HG02610 (cell line): ENCODE data around the gene LAMTOR1.

Experiments used
- ATAC-seq: cut with Tn5 transposase; IDR thresholded peaks from one replicate; pipeline ENCODE4 v1.9.1; 2021; ENCODE audit warnings: mild to moderate bottlenecking, moderate library complexity; ENCODE audit not compliant: unreplicated experiment

The LAMTOR1 gene

DNA sequence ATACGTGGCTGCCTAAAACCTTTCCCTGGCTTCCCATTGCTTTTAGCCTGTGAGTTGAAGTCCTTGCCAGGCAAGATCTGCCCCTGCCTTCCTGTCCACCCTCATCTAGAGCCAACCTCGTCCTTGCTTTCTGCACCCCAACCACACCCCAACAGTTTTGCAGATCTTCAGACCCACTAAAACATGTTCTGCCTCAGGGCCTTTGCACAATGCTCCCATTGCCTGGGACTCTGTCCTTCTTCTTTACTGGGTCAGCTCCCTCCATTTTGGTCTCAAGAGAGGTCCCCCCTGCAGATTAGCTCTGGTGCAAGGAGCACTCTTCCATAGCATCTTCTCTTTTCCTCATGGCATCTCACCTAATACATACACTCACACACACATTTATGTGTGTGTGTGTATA, 17.8 kb upstream of the LAMTOR1 start:
- ATAC-seq, result no peak

DNA sequence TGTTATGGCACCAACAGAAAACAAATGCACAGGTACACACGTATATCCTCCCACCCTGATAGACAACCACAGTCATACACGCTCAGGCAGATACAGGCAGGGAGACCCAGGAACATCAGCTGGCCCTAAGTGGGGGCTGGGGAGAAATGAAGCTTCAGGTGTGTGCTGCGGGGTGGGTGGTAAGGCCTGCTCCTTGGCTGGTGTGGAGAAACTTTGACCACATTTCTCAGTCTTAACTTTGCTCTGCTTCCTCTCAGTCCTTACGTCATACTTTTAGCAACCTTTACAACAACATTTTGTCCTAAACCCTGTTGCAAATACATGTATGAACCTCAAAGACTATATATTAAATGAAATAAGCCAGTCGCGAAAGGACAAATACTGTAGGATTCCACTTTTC, 16.1 kb upstream of the LAMTOR1 start:
- no peak for ATAC-seq

DNA sequence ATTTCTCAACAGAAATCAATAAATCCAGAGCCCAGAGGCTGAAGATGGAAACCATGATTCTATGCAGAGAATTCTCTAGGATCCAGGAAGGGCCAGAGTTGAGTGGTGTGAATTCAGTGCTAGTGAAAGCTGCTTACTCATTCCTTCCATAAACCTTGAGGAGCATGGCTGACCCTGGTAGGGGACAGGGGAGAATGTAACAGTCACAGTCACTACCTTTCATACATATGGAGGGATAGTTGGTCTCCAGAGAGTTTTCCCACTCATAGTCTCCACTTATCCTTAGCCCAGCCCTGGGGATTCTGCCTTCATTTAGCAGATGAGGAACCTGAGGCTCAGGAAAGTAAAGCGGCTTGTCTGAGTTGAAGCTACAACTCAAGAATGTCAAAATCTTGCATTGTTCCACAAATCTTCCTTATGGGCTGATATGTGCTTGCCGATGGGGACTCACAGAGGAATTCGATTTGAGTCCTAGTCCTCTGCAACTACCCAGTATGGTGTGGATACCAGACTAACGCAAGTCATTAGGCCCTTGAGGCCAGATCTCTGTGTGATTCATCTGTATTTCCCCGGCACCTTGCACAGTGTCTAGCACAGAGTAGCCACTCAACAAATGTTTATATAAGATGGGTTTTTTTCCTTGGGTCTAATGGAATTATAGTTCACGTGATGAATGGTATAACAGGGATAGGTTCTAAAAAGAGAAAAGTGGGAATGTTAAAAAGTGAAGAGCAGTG, 13.1 kb upstream of the LAMTOR1 start:
- ATAC-seq, result no peak

DNA sequence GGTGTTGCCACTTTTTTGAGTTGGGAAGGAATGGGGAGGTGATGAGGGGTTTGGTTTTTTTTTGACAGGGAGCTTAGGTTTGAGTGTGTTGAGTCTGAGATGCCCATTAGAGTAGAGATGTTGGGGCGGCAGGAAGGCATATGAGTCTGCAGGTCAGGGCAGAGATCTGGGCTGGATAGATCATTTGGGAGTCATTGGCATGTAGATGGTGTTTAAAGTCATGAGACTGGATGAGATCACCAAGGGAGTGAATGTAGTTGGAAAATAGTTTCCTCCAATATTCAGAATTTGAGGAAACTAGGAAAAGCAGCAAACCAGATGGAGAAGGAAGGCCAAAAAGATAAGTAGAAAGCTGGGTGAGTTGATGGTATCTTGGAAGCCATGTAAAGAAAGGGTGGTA, 11.5 kb upstream of the LAMTOR1 start:
- no peak for ATAC-seq

DNA sequence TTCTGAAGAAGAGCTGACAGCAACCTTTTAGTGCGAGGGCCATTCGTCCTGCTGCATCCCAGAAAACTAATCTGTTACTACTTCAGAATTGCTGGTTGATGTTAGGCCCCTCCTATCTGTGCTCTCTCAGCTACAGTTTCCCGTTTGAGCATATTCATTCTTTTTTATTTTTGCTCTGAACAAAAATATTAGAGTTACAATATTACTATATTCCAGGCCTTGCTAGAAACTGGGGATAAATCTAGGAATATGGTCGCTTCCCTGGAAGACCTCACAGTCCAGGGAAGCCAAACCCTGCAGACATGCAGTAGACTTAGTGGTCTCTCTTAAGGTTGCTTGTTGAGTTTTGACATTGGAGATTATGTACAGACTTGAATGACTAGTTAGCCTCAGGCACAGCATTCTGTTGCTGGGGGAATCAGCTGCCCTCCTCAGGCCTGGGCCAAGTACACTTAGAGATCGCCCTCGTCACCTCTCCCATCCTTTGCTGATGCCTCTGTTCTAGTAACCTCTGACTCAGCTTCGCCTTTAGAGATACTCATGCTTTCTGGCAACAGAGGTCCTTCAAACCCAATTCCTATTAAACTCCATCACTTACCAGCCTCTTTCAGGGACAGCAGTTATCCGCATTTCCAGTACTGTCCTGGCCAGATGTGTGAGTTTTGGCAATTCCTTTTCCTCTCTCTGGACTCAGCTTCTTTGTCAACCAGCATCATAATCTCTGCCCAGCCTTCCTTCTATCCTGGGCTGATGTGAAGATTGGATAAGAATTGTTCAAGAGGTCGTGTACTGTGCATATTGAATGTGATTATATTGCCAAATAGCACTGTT, 10.1 kb upstream of the LAMTOR1 start:
- no peak for ATAC-seq

DNA sequence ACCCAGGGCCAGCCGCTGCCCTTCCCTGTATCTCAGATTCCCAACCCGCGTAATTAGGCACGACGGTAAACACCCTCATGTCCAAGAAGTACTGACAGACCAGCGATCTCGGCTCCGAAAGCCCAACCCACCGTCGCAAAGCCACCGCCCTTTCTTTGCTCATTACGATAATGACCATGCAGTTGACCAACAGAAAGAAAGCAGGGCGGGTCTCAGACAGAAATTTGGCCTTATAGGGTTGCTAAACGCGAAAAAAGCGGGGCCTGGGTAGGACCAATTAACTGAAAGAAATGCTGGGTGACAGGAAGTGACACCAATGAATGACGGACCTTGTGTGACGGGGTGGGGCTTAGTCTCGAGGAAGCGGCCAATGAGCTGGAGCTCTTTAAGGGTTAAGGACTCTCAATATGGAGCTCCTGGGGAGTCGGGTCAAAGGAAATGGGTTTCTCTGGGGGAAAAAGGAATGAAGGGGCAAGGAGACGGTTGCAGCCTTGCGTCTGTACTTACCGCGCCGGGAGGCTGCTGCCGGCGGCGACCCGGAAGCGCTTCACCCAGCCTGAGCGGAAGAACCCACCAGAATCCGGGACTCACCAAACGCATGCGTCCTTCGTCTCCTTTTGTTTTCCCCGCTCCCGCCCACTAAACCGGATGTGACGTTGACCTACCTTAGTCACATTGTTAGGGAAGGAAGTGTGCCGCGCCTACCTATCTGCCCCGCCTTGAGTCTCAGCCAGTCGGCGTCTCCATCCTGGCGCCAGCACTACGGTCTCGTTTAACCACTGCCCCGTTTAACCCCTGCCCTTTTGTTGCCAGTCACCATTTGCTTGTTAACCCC, 9.3 kb upstream of the LAMTOR1 start, which contains the start of gene ANAPC15:
Gene ANAPC15, minus strand, starts transcription at position 553 of the 835 bp plus-strand sequence. CDS start 1,419 bp downstream, outside the sequence.
- ATAC-seq, result peak; percentile 88

DNA sequence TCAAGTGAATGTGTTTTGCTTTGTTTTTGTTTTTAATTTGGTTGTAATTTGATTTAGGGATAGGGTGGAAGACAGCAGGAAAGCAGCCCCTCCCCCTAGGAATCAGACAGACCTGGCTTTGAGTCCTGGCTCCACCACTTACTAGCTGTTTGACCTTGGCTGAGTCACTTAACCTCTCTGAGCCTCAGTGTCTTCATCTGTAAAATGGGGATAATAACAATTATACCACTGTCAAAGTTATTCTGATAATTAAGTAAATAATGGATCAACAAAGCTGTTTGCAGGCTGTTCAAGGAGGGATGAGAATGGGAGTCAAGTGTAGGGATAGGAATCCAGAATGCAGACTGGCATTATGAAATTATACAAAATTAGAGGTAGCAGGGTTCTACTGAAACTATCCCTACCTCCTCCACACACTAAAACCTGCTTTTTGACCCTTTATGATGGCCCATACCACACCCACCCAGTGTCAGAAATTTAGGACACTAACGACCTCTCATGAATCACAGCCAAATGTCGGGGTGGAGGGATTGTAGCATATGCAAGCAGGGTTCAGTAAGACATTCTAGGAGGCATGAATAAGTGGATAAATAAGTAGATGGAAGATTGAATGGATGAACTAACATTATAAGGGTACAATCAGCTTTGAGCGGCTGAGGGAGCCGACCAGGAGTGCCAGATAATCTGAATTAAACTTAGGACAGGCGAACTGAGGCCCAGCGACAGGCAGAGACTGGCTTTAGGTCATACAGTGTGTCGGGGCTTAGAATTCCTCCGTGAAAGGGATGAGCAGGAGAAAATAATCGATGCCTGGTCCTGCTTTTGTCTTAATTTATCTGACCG, 8.4 kb upstream of the LAMTOR1 start:
- peak; percentile 0 for ATAC-seq

DNA sequence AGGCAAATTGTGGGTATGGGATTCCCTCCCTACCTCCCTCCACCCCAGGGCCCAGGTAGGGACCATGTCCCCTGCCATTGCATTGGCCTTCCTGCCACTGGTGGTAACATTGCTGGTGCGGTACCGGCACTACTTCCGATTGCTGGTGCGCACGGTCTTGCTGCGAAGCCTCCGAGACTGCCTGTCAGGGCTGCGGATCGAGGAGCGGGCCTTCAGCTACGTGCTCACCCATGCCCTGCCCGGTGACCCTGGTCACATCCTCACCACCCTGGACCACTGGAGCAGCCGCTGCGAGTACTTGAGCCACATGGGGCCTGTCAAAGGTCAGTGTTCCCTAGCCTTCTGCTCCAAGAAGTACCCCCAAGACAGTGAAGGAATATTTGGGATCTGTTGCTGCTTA, 2.8 kb upstream of the LAMTOR1 start, which contains the start of gene TOMT:
Gene TOMT, plus strand, starts transcription at position 37 of the 400 bp plus-strand sequence. Its CDS starts 28 bp downstream, at position 65.
- no peak for ATAC-seq

DNA sequence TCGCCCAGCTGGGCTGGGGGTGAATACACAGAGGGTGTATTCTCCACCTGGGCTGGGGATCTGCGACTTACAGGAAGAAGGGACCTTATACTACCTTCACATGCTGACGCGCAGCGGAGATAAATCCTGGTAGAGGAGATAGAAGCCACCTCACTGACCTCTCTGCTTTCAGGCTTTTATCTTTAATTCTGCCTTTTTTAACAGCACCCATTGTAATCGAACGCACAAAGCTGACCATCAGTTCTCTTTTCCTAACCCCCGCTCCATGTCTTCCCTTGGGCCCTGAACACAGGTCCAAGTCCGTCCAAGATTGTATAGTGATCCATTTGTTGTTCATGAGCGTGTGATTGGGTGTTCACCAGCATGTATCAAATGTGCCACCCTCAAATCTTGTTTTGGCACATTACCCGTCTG, 664 bp upstream of the LAMTOR1 start:
- no peak for ATAC-seq

DNA sequence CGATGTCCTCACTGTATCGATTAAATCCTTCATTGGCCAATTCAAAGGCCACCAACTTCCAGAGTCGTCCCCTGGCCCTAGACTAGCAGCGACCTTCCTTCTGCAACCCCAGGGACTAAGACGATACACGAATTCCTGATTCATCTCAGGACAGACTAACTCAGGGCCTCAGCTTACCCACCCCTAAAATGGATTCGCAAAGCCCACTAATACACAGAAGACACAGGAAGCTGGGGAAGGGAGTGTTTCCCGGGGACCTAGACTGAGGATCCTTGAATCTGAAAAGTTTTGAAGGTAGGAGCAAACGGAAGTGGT, 509 bp downstream of the LAMTOR1 start:
- ATAC-seq, result no peak

DNA sequence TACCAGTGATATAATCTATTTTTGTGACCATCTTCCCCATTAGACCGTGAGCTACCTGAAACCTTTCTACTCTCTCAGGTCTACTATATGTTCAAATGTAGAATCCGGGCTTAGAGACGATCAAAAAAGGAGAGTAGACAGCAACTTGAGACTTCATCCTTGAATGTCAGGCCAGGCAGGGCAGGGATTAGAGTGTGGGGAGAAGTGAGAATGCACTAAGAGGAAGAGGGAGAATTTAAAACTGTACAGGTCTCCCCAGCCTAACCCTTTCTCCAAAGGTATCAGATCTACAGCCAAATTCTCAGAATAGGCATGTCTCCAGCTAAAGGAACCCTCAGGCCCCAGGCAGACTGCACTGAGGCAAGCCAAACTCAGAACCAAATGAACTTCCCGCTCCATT, 935 bp downstream of the LAMTOR1 start:
- ATAC-seq, result no peak

DNA sequence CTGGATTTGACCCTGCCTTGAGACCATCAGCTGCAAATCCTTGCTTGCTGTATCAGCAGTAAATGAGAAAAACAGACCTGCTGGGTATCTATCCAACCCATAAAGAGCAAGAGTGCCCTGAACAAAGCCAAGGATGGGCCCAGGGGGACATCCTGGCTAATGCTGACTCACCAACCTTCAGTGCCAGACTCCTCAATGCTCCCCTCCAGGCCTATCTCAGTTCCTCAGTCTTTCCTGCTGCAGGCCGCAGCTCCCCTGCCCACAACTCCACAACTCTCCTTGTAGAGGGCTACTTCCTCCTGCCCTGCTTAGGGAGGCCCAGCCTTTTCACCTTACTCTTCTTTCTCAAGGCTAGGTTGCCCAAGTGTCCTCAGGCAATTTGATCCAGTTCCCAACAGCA, 2.6 kb downstream of the LAMTOR1 start:
- ATAC-seq, result no peak

DNA sequence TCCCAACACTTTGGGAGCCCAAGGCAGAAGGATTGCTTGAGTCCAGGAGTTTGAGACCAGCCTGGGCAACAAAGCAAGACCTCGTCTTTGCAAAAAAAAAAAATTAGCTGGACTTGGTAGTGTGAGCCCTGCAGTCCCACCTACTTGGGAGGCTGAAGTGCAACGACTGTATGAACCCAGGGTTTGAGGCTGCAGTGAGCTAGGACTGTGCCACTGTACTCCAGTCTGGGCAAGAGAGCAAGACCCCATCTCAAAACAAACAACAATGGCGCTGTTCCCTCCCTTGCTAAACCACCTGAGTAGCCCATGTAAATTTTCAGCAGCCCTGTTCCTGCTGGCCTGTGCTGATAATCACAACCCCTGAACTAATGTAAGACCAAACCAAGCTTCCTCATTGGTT, 3.1 kb downstream of the LAMTOR1 start:
- no peak for ATAC-seq

DNA sequence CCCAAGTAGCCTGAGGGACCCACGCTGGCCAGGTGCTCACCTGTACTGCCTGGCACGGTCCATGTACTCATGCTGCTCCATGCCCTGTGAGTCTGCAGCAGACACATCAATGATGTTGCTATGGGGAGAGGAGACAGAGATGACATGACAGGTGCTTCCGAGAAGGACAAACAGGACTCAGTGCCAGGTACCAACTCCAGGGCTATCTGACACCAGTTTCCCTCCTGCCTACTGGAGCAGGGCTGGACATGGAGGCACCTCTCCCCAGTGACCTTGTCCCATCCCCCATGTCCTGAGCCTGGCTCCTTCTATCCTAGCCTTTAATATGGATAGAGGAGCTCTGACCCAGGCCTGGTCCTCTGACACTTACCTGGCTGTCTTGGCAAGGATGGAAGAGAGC, 4.4 kb downstream of the LAMTOR1 start:
- ATAC-seq, result no peak

DNA sequence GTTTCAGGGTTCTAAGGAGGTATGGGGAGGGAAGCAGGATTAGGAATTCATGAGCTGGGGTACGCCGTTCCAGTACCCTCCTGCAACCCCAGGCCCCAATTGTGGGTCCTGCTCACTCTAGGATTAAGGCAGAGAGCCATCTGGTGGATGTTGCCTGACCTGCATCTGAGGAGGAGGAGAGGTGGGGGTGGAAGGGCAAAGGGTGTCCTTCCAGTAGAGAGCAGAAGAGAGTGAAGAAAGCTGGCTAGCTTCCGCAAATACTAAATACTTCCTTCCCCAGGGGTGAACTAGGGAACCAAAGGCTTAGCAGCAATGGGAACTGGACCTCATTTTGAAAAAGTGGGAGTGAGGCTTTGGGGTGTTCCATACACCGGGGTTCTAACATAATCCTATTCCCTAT, 11.8 kb downstream of the LAMTOR1 start:
- ATAC-seq, result no peak

DNA sequence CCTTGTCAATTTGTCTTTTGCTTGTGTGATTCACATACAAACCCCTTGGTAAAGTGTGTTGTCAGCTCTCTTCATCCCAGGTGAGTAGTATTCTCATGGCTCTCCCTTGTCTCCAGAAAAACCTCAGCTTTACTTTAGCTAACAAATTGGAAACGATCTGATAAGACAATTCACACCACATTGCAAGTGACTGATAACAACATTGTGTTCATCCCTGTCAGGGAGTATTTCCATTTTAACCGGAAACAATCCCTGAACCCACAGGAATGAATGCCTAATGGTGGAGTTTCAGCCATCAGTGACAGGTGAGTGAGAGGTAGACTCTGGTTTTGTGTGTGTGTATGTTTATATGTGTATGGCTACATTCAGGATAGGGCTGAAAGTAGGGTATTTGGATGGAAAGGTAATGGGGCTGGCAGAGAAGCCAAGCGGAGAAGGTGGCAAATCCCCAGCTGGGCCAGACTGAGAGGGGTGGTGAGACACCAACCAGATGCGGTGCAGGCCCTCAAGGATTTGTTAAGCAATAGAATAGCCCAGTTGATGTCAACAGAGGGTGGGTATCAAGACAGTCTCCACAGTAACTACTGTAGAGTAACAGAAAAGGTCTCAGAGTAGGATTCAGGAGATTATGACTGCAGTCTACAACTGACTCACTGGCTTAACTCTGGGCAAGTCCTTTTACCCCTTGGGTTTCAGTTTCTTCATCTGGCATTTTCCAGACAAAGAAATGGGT, 14.9 kb downstream of the LAMTOR1 start:
- no peak for ATAC-seq

DNA sequence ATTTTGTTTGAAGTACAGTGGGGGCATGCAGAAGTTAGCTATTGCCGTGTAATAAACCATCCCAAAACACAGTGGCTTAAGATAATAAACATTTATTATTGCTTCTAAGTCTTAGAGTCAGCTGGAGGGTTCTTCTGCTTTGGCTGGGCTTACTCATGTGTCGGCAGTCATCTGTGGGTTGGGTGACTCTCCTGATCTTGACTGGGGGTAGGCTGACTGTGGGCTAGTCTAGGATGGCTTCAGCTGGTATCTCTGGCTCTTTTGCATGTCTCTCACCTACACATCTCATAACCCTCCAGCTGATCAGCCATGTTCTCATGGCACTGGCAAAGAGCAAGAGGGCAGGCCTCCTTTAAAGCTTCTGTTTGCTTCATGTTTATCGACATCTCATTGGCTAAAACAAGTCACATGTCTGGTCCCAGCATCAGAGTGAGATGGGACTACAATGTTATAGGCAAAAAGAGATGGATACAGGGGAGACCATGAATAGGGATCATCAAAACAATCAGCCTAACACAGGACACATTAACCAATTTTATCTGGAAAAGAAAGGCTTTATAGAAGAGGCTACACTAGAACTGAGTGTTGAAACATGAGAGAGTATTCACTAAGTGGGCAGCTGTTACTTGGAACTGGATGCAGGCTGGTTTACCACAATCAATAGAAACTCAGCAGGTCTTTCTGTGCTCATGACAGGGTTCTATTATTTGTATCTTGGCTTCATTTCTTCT, 17.3 kb downstream of the LAMTOR1 start:
- ATAC-seq, result no peak

DNA sequence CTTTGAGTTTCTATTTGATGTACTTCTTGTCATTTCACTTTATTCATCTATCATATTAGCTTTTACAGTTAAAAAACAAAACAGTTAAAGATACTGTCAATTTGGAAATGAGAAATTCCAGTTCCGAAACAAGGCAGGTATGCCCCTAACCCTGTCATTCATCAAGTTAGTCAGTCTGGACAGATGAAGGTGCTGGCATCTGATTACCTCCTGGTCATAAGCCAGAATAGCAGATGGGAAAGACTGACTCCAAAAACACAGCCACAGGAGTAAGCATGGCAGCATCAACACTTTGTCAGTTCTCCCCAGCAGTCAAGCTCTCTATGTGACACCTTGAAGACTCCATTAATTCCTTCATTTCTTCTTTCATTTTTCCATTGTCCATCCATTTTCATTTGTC, 18.1 kb downstream of the LAMTOR1 start:
- ATAC-seq, result no peak

DNA sequence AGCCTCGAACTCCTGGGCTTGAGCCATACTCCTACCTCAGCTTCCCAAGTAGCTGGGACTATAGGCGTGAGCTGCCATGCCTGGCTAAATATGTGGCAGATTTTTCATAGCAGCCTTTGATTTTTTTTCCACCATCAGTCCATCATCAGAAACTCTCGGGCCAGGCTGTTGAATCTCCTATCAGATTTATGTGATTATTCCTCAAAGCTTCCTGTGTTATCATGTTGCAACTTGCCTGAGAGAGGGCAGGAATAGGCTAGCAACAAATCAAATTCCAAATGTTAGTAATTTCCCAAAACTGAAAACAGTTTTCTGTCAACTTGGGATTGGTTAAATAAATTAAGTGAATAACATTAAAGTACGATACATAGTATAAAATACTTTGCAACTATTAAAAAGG, 19.0 kb downstream of the LAMTOR1 start:
- ATAC-seq, result no peak
